Transverse colon (tissue), 4 donors: ENCODE results near the gene LMBR1. TPM values are rescaled to one million over a fixed set of nuclear protein-coding genes. Genes with fewer than 3 reads are reported as not detected.
"Not testable (repeated sequence)": the region's sequence is repeated elsewhere in the genome, so short reads cannot be mapped to it uniquely, and the experiment has no call there.

Source experiments
- DNase-seq: peaks from one replicate; pipeline ENCODE4 v3.0.0-alpha.2; 2019
- H3K27ac ChIP-seq, 4 donors: fragments of 200-600 bp; sonication (generic); 2 replicates each; pipeline ENCODE4 v1.5.1; 2016 to 2018; ENCODE audit warnings: inconsistent platforms in 4 of 4
- H3K27me3 ChIP-seq: fragments of 200-600 bp; sonication (generic); 2 replicates; pipeline ENCODE4 v1.5.1; 2017; ENCODE audit warnings: inconsistent platforms
- H3K36me3 ChIP-seq, 4 donors: fragments of 200-600 bp; sonication (generic); 2 replicates each; pipeline ENCODE4 v1.5.1; 2017 to 2019; ENCODE audit warnings: inconsistent platforms in 4 of 4
- H3K4me1 ChIP-seq, 4 donors: fragments of 200-600 bp; sonication (generic); 2 replicates each; pipeline ENCODE4 v1.5.1; 2017 to 2020; ENCODE audit warnings: inconsistent platforms in 4 of 4
- H3K4me3 ChIP-seq, 4 donors: fragments of 200-600 bp; sonication (generic); 1 replicate in 1 of 4; 2 replicates in 3 of 4; pipeline versions ENCODE4 v1.5.1 to v1.6.1; 2017 to 2019; ENCODE audit warnings: inconsistent platforms in 4 of 4
- H3K9me3 ChIP-seq, 2 donors: fragments of 200-600 bp; sonication (generic); 2 replicates each; pipeline ENCODE4 v1.5.1; 2017 to 2019; ENCODE audit warnings: inconsistent platforms in 2 of 2
- EP300 ChIP-seq: sonication (generic); formaldehyde crosslinking; IDR thresholded peaks from one replicate; pipeline ENCODE4 v1.6.1; 2017; ENCODE audit warnings: antibody characterized with exemption, low read depth
- POLR2A ChIP-seq: fragments of 450-650 bp; IDR thresholded peaks from one replicate; pipeline ENCODE4 v1.6.1; 2016; ENCODE audit warnings: antibody characterized with exemption, mild to moderate bottlenecking, moderate library complexity
- POLR2AphosphoS5 ChIP-seq, 3 donors: sonication (generic); formaldehyde crosslinking; IDR thresholded peaks; one replicate each; pipeline ENCODE4 v1.6.1; 2016; ENCODE audit warnings: antibody characterized with exemption in 3 of 3
- WGBS, 2 donors: methylation state at CpG; one replicate each; pipeline ENCODE4 v1.1.5; 2018; ENCODE audit warnings: low coverage in 1 of 2; 5-methylcytosine and 5-hydroxymethylcytosine counted together
- in situ Hi-C, 4 donors: fragments of 200-750 bp; cut with MboI; loops; one replicate each; pipeline versions ENCODE4 v1.15.0 to v1.15.1; 2017; ENCODE audit warnings: low sequenced_read_pairs in 3 of 4, low pct_ligation_motif_present in 1 of 4, low pct_unique_long_range_greater_than_20kb in 1 of 4
- intact Hi-C: fragments of 100-400 bp; cut with DNase I; formaldehyde crosslinking; loops from one replicate; pipeline ENCODE4 v1.15.1; 2023; ENCODE audit warnings: low total_unique reads
- total RNA-seq, 4 donors: library from RNA; depleted of rRNA; stranded (reverse); fragments of >200 nt; gene quantifications; one replicate each; pipeline ENCODE4 v1.1.0, GENCODE V29; 2016
- TF ChIP-seq, protein P1 (sequence below), 5 experiments: fragments of 200-600 bp in 3 of 5; fragments of 450-650 bp in 2 of 5; sonication (generic) in 3 of 5; IDR thresholded peaks; 1 replicate in 2 of 5; 2 replicates in 3 of 5; pipeline ENCODE4 v1.5.1; 2016 to 2017; ENCODE audit warnings: antibody characterized with exemption in 5 of 5, inconsistent platforms in 3 of 5, mild to moderate bottlenecking in 2 of 5, moderate library complexity in 1 of 5

The LMBR1 gene
- total RNA-seq, 4 donors from 2014 or later = 16.7 to 78.1 (median 67.4) TPM

DNA sequence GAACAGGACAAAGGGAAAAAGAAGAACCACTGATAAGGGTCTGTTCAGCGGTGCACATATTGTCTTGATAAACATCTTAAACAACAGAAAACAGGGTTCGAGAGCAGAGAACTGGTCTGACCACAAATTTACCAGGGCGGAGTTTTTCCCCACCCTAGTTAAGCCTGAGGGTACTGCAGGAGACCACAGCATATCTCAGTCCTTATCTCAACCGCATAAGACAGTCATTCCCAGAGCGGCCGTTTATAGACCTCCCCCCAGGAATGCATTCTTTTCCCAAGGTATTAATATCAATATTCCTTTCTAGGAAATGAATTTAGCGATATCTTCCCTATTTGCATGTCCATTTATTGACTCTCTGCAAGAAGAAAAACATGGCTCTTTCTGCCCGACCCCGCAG lies 195.7 kb downstream of the LMBR1 start:
- H3K4me1 ChIP-seq, H3K36me3 ChIP-seq, DNase-seq, H3K27ac ChIP-seq, in situ Hi-C loops, H3K4me3 ChIP-seq, intact Hi-C loops, H3K27me3 ChIP-seq: not testable (repeated sequence)
- peaks cover 11 to 13% of the 10 kb centered on the region in 2 donors for H3K9me3 ChIP-seq
- WGBS, 2 donors = 93 to 98% methylated on average over 9 of the region's 9 CpGs

DNA sequence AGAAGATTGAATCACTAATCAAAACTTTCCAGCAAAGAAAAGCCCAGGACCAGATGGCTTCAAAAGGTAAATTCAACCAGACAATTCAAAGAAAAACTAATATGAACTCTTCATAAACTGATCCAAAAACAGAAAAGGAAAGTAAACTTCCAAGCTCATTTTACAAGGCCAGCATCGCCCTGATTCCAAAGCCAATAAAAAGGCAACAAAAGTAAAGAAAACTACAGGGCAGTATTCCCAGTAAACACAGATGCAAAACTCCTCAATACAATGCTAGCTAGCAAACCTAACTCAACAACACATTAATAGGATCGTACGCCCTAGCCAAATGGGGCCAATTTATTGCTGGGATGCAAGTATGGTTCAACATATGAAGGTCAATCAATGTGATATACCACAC lies 199.4 kb downstream of the LMBR1 start:
- Histone ChIP-seq H3K4me3 (no peak overlapping the region), H3K27me3 (no peaks in the 10 kb centered on the region), H3K4me1 (peaks cover 0 to 5% (median 0%) of the 10 kb centered on the region in 4 donors), H3K9me3 (peaks cover 11 to 13% of the 10 kb centered on the region in 2 donors), H3K27ac (no peak overlapping the region), H3K36me3 (peaks cover 0 to 5% (median 0%) of the 10 kb centered on the region in 4 donors)
- 63 to 65% methylated on average over 3 of the region's 3 CpGs for WGBS, 2 donors
- TF ChIP-seq POLR2AphosphoS5 (IDR thresholded peaks at IDR 0.05) = no peak
- TF ChIP-seq, protein P1, sequence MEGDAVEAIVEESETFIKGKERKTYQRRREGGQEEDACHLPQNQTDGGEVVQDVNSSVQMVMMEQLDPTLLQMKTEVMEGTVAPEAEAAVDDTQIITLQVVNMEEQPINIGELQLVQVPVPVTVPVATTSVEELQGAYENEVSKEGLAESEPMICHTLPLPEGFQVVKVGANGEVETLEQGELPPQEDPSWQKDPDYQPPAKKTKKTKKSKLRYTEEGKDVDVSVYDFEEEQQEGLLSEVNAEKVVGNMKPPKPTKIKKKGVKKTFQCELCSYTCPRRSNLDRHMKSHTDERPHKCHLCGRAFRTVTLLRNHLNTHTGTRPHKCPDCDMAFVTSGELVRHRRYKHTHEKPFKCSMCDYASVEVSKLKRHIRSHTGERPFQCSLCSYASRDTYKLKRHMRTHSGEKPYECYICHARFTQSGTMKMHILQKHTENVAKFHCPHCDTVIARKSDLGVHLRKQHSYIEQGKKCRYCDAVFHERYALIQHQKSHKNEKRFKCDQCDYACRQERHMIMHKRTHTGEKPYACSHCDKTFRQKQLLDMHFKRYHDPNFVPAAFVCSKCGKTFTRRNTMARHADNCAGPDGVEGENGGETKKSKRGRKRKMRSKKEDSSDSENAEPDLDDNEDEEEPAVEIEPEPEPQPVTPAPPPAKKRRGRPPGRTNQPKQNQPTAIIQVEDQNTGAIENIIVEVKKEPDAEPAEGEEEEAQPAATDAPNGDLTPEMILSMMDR (IDR thresholded peaks at IDR 0.05) = no peak
- no peak for TF ChIP-seq EP300
- no peak for TF ChIP-seq POLR2A
- DNase-seq = no peak
- intact Hi-C loops (no loop called here), in situ Hi-C loops (no loop called here)

DNA sequence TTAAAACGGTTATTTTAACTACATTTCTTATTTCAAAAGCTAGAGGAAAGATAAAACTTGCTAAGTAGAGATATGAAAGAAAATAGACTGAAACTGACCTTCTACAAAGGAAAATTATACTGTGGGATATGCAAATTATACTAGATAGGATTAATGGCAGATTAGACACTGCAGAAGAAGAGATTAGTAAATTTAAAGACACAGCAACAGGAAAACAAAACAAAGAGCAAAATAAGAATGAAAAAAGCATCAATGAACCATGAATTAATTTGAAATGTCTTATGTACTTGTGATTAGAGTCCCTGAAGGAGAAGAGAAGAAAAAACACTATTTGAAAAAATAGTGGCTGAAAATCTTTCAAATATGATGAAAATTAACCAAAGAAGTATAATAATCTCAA lies 200.1 kb downstream of the LMBR1 start:
- H3K36me3 ChIP-seq = peaks cover 0 to 5% (median 0%) of the 10 kb centered on the region in 4 donors
- in situ Hi-C loops = no loop called here
- intact Hi-C loops = no loop called here
- peaks cover 0 to 5% (median 0%) of the 10 kb centered on the region in 4 donors for H3K4me1 ChIP-seq
- H3K4me3 ChIP-seq = no peak overlapping the region
- WGBS, 2 donors = 83 to 85% methylated on average over 1 of the region's 1 CpG
- peaks cover 8 to 10% of the 10 kb centered on the region in 2 donors for H3K9me3 ChIP-seq
- H3K27ac ChIP-seq = no peak overlapping the region
- no peak for DNase-seq
- TF ChIP-seq, protein P1 (IDR thresholded peaks at IDR 0.05) = no peak
- TF ChIP-seq EP300 (no peak), POLR2AphosphoS5 (IDR thresholded peaks at IDR 0.05) (no peak), POLR2A (no peak)
- no peaks in the 10 kb centered on the region for H3K27me3 ChIP-seq

DNA sequence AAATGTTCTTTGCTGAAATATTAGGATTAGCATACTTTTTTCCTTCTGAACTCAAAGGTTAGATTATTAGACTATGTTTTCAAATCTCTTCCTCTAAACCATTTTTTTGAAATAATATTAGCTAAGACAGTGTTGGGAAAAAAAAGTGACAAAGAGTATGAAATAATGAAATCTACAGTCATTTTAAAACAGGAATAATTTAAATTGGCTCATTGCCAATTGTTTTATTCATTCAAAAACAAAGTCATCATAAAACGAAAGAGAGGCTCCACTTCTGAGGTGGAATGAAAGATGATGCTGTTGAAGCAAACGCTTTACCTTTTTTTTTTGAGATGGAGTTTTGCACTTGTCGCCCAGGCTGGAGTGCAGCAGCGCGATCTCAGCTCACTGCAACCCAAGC lies 201.2 kb downstream of the LMBR1 start:
- Histone ChIP-seq H3K27me3 (no peaks in the 10 kb centered on the region), H3K27ac (no peak overlapping the region), H3K4me1 (peaks cover 0 to 5% (median 0%) of the 10 kb centered on the region in 4 donors), H3K9me3 (peaks cover 1 to 2% of the 10 kb centered on the region in 2 donors), H3K36me3 (peaks cover 0 to 5% (median 0%) of the 10 kb centered on the region in 4 donors), H3K4me3 (no peak overlapping the region)
- TF ChIP-seq, protein P1 (IDR thresholded peaks at IDR 0.05) = no peak
- TF ChIP-seq POLR2AphosphoS5 (IDR thresholded peaks at IDR 0.05) = no peak
- no peak for TF ChIP-seq POLR2A
- 70 to 81% methylated on average over 5 of the region's 5 CpGs for WGBS, 2 donors
- DNase-seq = no peak
- intact Hi-C loops = no loop called here
- in situ Hi-C loops = no loop called here

DNA sequence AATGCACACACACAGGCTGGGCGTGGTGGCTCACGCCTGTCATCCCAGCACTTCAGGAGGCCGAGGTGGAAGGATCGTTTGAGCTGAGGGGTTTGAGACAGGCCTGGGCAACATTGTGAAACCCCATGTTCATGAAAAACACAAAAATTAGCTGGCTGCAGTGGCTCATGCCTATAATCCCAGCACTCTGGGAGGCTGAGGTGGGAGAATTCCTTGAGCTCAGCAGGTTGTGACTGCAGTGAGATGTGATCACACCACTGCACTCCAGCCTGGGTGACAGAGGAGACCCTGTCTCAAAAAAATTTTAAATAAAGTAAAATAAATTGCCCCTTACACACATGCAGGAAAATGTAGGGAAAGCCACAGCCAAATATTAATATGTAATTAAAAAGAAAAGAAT lies 208.3 kb downstream of the LMBR1 start:
- 81% methylated on average over 3 of the region's 4 CpGs; no CpG with 5 or more reads in 1 of the 2 donors for WGBS, 2 donors
- in situ Hi-C loops (no loop called here), intact Hi-C loops (no loop called here)
- Histone ChIP-seq H3K4me1 (no peaks in the 10 kb centered on the region), H3K9me3 (no peaks in the 10 kb centered on the region), H3K36me3 (peaks cover 0 to 4% (median 0%) of the 10 kb centered on the region in 4 donors), H3K4me3 (no peak overlapping the region), H3K27ac (no peak overlapping the region), H3K27me3 (no peaks in the 10 kb centered on the region)
- DNase-seq = no peak
- no peak for TF ChIP-seq EP300
- TF ChIP-seq POLR2A = no peak
- TF ChIP-seq, protein P1 (IDR thresholded peaks at IDR 0.05) = no peak
- TF ChIP-seq POLR2AphosphoS5 (IDR thresholded peaks at IDR 0.05) = no peak
